Endothelial cell of umbilical vein (primary cell): Measurements from ENCODE around the gene RORC. TPM values are rescaled to one million over a fixed set of nuclear protein-coding genes. Genes with fewer than 3 reads are reported as not detected.

Source experiments
- BruUV-seq: library from RNA; stranded (reverse); fragments of 400-500 nt; replicated peaks from 2 replicates; lab custom pipeline; 2021; lab: Mats Ljungman, UMichigan
- CTCF ChIA-PET: fragments of 300-600, 350-600 bp; sonication (Branson Sonifier 250); formaldehyde crosslinking; loops from one replicate; lab custom pipeline; 2021; ENCODE audit warnings: antibody characterized with exemption, inconsistent platforms; lab: Charles Lee
- POLR2A ChIA-PET: fragments of 300-600, 350-600 bp; sonication (Branson Sonifier 250); formaldehyde crosslinking; loops from one replicate; lab custom pipeline; 2021; ENCODE audit warnings: antibody characterized with exemption, inconsistent platforms; lab: Charles Lee
- DNase-seq: peaks from one replicate; pipeline ENCODE4 v3.0.0-alpha.2; 2011; ENCODE audit warnings: low read depth, low spot score
- FAIRE-seq: peaks from 2 replicates; lab custom pipeline; 2011; peaks lifted over from hg19 to GRCh38; lab: Jason Lieb, UNC
- H2AFZ ChIP-seq: 2 replicates; pipeline ENCODE4 v1.6.0; 2012; ENCODE audit warnings: low read depth, low read length, control low read depth, inconsistent platforms
- H3K27ac ChIP-seq: 2 replicates; pipeline ENCODE4 v1.5.1; 2011; ENCODE audit warnings: low read depth, mild to moderate bottlenecking, control low read depth, low read length, moderate library complexity; ENCODE audit not compliant: insufficient read depth
- H3K27me3 ChIP-seq, 2 experiments: 2 replicates each; pipeline versions ENCODE4 v1.6.0 to v1.6.1; 2011; ENCODE audit warnings: low read length in 2 of 2, mixed read lengths in 1 of 2; ENCODE audit not compliant: control insufficient read depth in 2 of 2, insufficient read depth in 2 of 2
- H3K36me3 ChIP-seq, 2 experiments: 2 replicates in 1 of 2; 3 replicates in 1 of 2; pipeline ENCODE4 v1.5.1; 2011; ENCODE audit warnings: low read length in 2 of 2, mild to moderate bottlenecking in 1 of 2, moderate library complexity in 1 of 2; ENCODE audit not compliant: control insufficient read depth in 2 of 2, insufficient read depth in 2 of 2; ENCODE audit errors: extremely low read depth in 1 of 2
- H3K4me1 ChIP-seq: 3 replicates; pipeline ENCODE4 v1.5.1; 2011; ENCODE audit warnings: mild to moderate bottlenecking, low read length; ENCODE audit not compliant: control insufficient read depth, insufficient read depth; ENCODE audit errors: extremely low read depth
- H3K4me2 ChIP-seq: 2 replicates; pipeline ENCODE4 v1.6.1; 2011; ENCODE audit warnings: low read length, control low read depth, mixed read lengths; ENCODE audit not compliant: insufficient read depth
- H3K4me3 ChIP-seq, 3 experiments: fragments of 200-600 bp in 1 of 3; sonication (generic), shearing (Covaris generic) in 1 of 3; replicated peaks in 1 of 3; 2 replicates each; pipeline ENCODE4 v1.5.1; 2011 to 2016; ENCODE audit warnings: control low read depth in 3 of 3, low read length in 3 of 3, mild to moderate bottlenecking in 2 of 3, inconsistent platforms in 1 of 3, low read depth in 1 of 3, moderate library complexity in 1 of 3; ENCODE audit not compliant: insufficient read depth in 1 of 3
- H3K79me2 ChIP-seq: 2 replicates; pipeline ENCODE4 v1.6.0; 2012; ENCODE audit warnings: low read length, inconsistent platforms; ENCODE audit not compliant: control insufficient read depth, insufficient read depth
- H3K9ac ChIP-seq: replicated peaks from 2 replicates; pipeline ENCODE3; 2011; ENCODE audit warnings: low read length, control low read depth; ENCODE audit not compliant: insufficient read depth; ENCODE audit errors: extremely low read depth
- H3K9me1 ChIP-seq: replicated peaks from 3 replicates; pipeline ENCODE4 v1.6.0; 2011; ENCODE audit warnings: mild to moderate bottlenecking, low read length; ENCODE audit not compliant: control insufficient read depth, insufficient read depth; ENCODE audit errors: extremely low read depth
- H3K9me3 ChIP-seq: replicated peaks from 2 replicates; pipeline ENCODE4 v1.5.1; 2012; ENCODE audit warnings: low read length, inconsistent platforms; ENCODE audit not compliant: control insufficient read depth, insufficient read depth
- H4K20me1 ChIP-seq: replicated peaks from 2 replicates; pipeline ENCODE3; 2011; ENCODE audit warnings: mild to moderate bottlenecking, low read length; ENCODE audit not compliant: control insufficient read depth, insufficient read depth; ENCODE audit errors: extremely low read depth
- CTCF ChIP-seq, 2 donors: IDR thresholded peaks; 1 replicate in 1 of 2; 2 replicates in 1 of 2; pipeline ENCODE4 v1.5.1; 2011; ENCODE audit warnings: low read length in 2 of 2, mild to moderate bottlenecking in 2 of 2, moderate library complexity in 2 of 2, control low read depth in 1 of 2, inconsistent platforms in 1 of 2, low read depth in 1 of 2; ENCODE audit not compliant: insufficient read depth in 1 of 2; ENCODE audit errors: extremely low read depth in 1 of 2
- EZH2 ChIP-seq: IDR thresholded peaks from 2 replicates; pipeline ENCODE4 v1.6.1; 2012; ENCODE audit warnings: borderline replicate concordance, low read depth, mild to moderate bottlenecking, moderate library complexity, low read length, inconsistent platforms; ENCODE audit not compliant: severe bottlenecking
- FOS ChIP-seq: IDR thresholded peaks from 2 replicates; pipeline ENCODE4 v1.6.1; 2011; ENCODE audit warnings: mild to moderate bottlenecking, low read length, moderate library complexity, borderline replicate concordance; ENCODE audit not compliant: insufficient read depth
- GATA2 ChIP-seq: IDR thresholded peaks from 2 replicates; pipeline ENCODE4 v1.7.0; 2011; ENCODE audit warnings: low read depth, mild to moderate bottlenecking, moderate library complexity, mixed read lengths, low read length; ENCODE audit not compliant: insufficient read length, insufficient read depth
- JUN ChIP-seq: IDR thresholded peaks from 2 replicates; pipeline ENCODE4 v1.6.1; 2011; ENCODE audit warnings: borderline replicate concordance, low read depth; ENCODE audit not compliant: insufficient read length, insufficient read depth
- MAX ChIP-seq: IDR thresholded peaks from 2 replicates; pipeline ENCODE4 v1.6.1; 2011; ENCODE audit not compliant: insufficient read depth, insufficient read length
- MYC ChIP-seq: IDR thresholded peaks from one replicate; pipeline ENCODE4 v1.6.1; 2011; ENCODE audit warnings: mild to moderate bottlenecking, low read depth, low read length
- POLR2A ChIP-seq: IDR thresholded peaks from 2 replicates; pipeline ENCODE4 v1.6.1; 2012; ENCODE audit warnings: low read depth, mild to moderate bottlenecking, control low read depth, low read length
- POLR2AphosphoS5 ChIP-seq: IDR thresholded peaks from 2 replicates; pipeline ENCODE4 v1.6.1; 2012; ENCODE audit warnings: low read depth, mild to moderate bottlenecking, control low read depth, low read length, moderate library complexity; ENCODE audit not compliant: insufficient read depth
- dilution Hi-C: fragments of 300-500 bp; cut with MboI; formaldehyde crosslinking; loops from one replicate; pipeline ENCODE4 v1.15.0; 2019; ENCODE audit warnings: low sequenced_read_pairs; ENCODE audit not compliant: extremely low pct_ligation_motif_present
- intact Hi-C: fragments of 100-400 bp; cut with micrococcal nuclease; formaldehyde crosslinking; loops from one replicate; pipeline ENCODE4 v1.10.0; 2022
- polyA plus RNA-seq, 4 experiments: library from polyadenylated mRNA; depleted of rRNA in 3 of 4; stranded (reverse) in 3 of 4; unstranded in 1 of 4; fragments of >200 nt; gene quantifications; 2 replicates each; pipeline versions ENCODE4 v1.2.1 to v1.2.3, GENCODE V29; 2011 to 2012; ENCODE audit warnings: missing spikeins in 1 of 4
- total RNA-seq: library from RNA; stranded (reverse); gene quantifications from 2 replicates; pipeline ENCODE4 v1.2.3, GENCODE V29; 2021

Gene RORC
- total and polyA plus RNA-seq, 2 donors (not counting 3 experiments of a cell fraction or from before 2014, with no cell fraction given), result not detected

GRCh38 chr1:151803164-151803563 lies 28.4 kb downstream of the RORC start:
- no peaks in the 10 kb centered on the region for H3K9me3 ChIP-seq
- H4K20me1 ChIP-seq, result no peaks in the 10 kb centered on the region
- no peaks in the 10 kb centered on the region for H3K4me1 ChIP-seq
- intact Hi-C loops, result no loop called here
- no peaks in the 10 kb centered on the region for H3K79me2 ChIP-seq
- H3K27ac ChIP-seq, result no peak overlapping the region
- ChIA-PET CTCF (interaction anchor here (1.2 to 2.6 kb wide), 4 partner anchors 9 to 23 kb away, joined by 3 to 7 read pairs (median 3); no protein-coding TSS in a partner anchor), POLR2A (interaction anchor here (0.6 kb wide), 1 partner anchor 45 kb away, joined by 3 read pairs; no protein-coding TSS in a partner anchor)
- H3K9me1 ChIP-seq, result no peaks in the 10 kb centered on the region
- H3K27me3 ChIP-seq, result peaks cover 15 to 19% of the 10 kb centered on the region in 2 experiments
- TF ChIP-seq POLR2AphosphoS5, result no peak
- BruUV-seq, result no TSS peak
- no peak overlapping the region for H3K4me2 ChIP-seq
- DNase-seq, result no peak
- no peak overlapping the region for H2AFZ ChIP-seq
- no peak overlapping the region for H3K9ac ChIP-seq
- FAIRE-seq, result no peak
- H3K36me3 ChIP-seq, result no peaks in the 10 kb centered on the region
- no peak overlapping the region for H3K4me3 ChIP-seq
- dilution Hi-C loops, result no loop called here

GRCh38 chr1:151802372-151802771 lies 29.2 kb downstream of the RORC start:
- no peaks in the 10 kb centered on the region for H3K79me2 ChIP-seq
- intact Hi-C loops (no loop called here), dilution Hi-C loops (no loop called here)
- CTCF ChIA-PET, result interaction anchor here (0.6 to 2.6 kb wide), 6 partner anchors 9 to 109 kb away, joined by 3 to 7 read pairs (median 3); no protein-coding TSS in a partner anchor
- no peaks in the 10 kb centered on the region for H3K36me3 ChIP-seq
- H3K9me3 ChIP-seq, result no peaks in the 10 kb centered on the region
- no peak overlapping the region for H3K4me2 ChIP-seq
- POLR2A ChIA-PET, result no interaction called here
- TF ChIP-seq MYC (no peak), JUN (no peak), MAX (no peak), POLR2AphosphoS5 (no peak), POLR2A (no peak), FOS (no peak), EZH2 (no peak), CTCF (IDR thresholded peaks at IDR 0.05; ENCODE audit: extremely low read depth in 1 of 2, insufficient read depth in 1 of 2, low read depth in 1 of 2, low read length in 2 of 2) (no peak), GATA2 (no peak)
- H3K27ac ChIP-seq, result no peak overlapping the region
- BruUV-seq, result no TSS peak
- no peak overlapping the region for H2AFZ ChIP-seq
- no peak overlapping the region for H3K9ac ChIP-seq
- no peaks in the 10 kb centered on the region for H3K4me1 ChIP-seq
- H3K27me3 ChIP-seq, result peaks cover 10 to 17% of the 10 kb centered on the region in 2 experiments
- H3K9me1 ChIP-seq, result no peaks in the 10 kb centered on the region
- FAIRE-seq (no peak), DNase-seq (no peak)
- H3K4me3 ChIP-seq, result no peak overlapping the region
- no peaks in the 10 kb centered on the region for H4K20me1 ChIP-seq
